ENCODE results near the gene RHBDL3.

DNA sequence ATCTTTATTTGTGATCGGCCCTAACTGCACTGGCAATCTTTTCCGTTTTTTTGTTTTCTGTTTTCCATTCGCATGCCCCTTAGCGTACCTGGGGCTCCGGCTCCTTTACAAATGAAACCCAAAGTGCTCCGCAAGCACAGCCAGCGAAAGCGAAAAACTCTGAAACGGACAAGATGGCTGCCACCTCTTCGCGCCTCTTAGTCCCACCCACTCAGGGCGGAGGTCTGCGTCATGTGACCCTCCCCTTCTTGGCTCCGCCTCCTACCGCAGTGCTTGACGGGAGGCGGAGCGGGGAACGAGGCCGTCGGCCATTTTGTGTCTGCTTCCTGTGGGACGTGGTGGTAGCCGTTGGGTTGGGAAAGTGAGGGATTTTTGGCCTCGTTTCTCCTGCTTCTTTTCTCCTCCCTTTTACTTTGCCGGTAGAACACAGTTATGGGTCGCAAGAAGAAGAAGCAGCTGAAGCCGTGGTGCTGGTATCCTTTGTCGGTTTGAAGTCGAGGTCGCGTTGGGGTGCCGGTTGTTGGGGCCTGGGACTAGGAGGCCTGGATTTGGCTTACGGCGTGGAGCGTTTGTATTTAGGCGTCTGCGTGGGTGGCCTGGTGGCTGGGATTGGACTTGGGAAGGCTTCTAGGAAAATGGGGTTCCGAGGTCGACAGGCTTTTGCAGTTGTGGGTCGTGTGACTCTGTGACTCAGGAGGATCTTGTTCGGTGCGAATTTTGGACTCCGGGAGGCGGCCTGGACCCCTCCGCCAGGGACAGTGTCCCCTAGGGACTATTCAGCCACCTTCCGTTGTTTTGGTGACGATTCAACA is 84.4 kb downstream of the RHBDL3 start, which contains the start of gene ZNF207:
- TF ChIP-seq, protein P1, sequence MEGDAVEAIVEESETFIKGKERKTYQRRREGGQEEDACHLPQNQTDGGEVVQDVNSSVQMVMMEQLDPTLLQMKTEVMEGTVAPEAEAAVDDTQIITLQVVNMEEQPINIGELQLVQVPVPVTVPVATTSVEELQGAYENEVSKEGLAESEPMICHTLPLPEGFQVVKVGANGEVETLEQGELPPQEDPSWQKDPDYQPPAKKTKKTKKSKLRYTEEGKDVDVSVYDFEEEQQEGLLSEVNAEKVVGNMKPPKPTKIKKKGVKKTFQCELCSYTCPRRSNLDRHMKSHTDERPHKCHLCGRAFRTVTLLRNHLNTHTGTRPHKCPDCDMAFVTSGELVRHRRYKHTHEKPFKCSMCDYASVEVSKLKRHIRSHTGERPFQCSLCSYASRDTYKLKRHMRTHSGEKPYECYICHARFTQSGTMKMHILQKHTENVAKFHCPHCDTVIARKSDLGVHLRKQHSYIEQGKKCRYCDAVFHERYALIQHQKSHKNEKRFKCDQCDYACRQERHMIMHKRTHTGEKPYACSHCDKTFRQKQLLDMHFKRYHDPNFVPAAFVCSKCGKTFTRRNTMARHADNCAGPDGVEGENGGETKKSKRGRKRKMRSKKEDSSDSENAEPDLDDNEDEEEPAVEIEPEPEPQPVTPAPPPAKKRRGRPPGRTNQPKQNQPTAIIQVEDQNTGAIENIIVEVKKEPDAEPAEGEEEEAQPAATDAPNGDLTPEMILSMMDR (conservative IDR thresholded peaks at IDR 0.05; ENCODE audit: low read length) = no peak
- no peak for TF ChIP-seq EZH2phosphoT487 (IDR thresholded peaks at IDR 0.05; ENCODE audit: borderline replicate concordance, low read depth, low read length)

Measured in OCI-LY7 (cell line).